Esophagus squamous epithelium (tissue), 4 donors: Measurements from ENCODE around the gene PARD3.

Source experiments
- CTCF ChIP-seq, 6 experiments: fragments of 450-650 bp in 4 of 6; fragments of 200-600 bp in 2 of 6; sonication (generic) in 2 of 6; IDR thresholded peaks; one replicate each; pipeline ENCODE4 v1.5.1; 2016 to 2019; ENCODE audit warnings: antibody characterized with exemption in 6 of 6, mild to moderate bottlenecking in 4 of 6, moderate library complexity in 4 of 6
- POLR2A ChIP-seq, 4 donors: fragments of 450-650 bp; IDR thresholded peaks; one replicate each; pipeline ENCODE4 v1.6.1; 2017; ENCODE audit warnings: antibody characterized with exemption in 4 of 4, mild to moderate bottlenecking in 4 of 4, moderate library complexity in 3 of 4

GRCh38 chr10:34116681-34117271, 698.3 kb downstream of the PARD3 start:
- no peak for TF ChIP-seq CTCF (IDR thresholded peaks at IDR 0.05)
- no peak for TF ChIP-seq POLR2A (IDR thresholded peaks at IDR 0.05)
